Mucosa of descending colon (tissue), 3 donors: Measurements from ENCODE around the gene EXOC6. TPM values are rescaled to one million over a fixed set of nuclear protein-coding genes. Genes with fewer than 3 reads are reported as not detected.

ENCODE experiments used
- ATAC-seq: fragments of 200-7000 bp; cut with Tn5 transposase; one replicate; pipeline ENCODE4 v1.9.1; 2020; ENCODE audit warnings: mild to moderate bottlenecking, moderate library complexity
- DNase-seq, 3 donors: peaks; one replicate each; pipeline ENCODE4 v3.0.0-alpha.2; 2020
- H3K36me3 ChIP-seq: fragments of 200-600 bp; one replicate; pipeline ENCODE4 v1.8.0; 2021; ENCODE audit warnings: low read depth, mild to moderate bottlenecking
- H3K4me1 ChIP-seq: fragments of 200-600 bp; one replicate; pipeline ENCODE4 v1.8.0; 2021; ENCODE audit warnings: low read depth, mild to moderate bottlenecking
- H3K4me3 ChIP-seq: fragments of 200-600 bp; one replicate; pipeline ENCODE4 v1.8.0; 2021; ENCODE audit warnings: mild to moderate bottlenecking
- H3K9me3 ChIP-seq: fragments of 200-600 bp; one replicate; pipeline ENCODE4 v1.8.0; 2021; ENCODE audit warnings: mild to moderate bottlenecking
- intact Hi-C, 2 donors: fragments of 100-400 bp; cut with DNase I in 1 of 2; cut with micrococcal nuclease in 1 of 2; formaldehyde crosslinking; loops; one replicate each; pipeline versions ENCODE4 v1.11.0 to v1.11.1; 2022; cut with DNase I, micrococcal nuclease
- total RNA-seq, 3 donors: library from RNA; stranded (reverse); fragmentation: NEBNext Ultra II Directional in 2 of 3; extraction: Animal tissue kit (Norgen Biotek cat#: 25700) in 2 of 3; gene quantifications; one replicate each; pipeline versions ENCODE4 v1.2.1 to v1.2.4, GENCODE V29; 2021 to 2023
- TF ChIP-seq, protein P1 (sequence below): fragments of 200-600 bp; IDR thresholded peaks from one replicate; pipeline ENCODE4 v1.8.0; 2022; ENCODE audit warnings: antibody characterized with exemption, mild to moderate bottlenecking
- donor health status: DM: no; HTN: no; CAD: no; lungs with moderate emphysema.
- donor health status: DM: no; HTN: no; CAD: no.
- donor health status: DM: no; HTN: yes; CAD: no.

EXOC6 gene
- total RNA-seq, 3 donors from 2014 or later, result 12.7 to 13.9 (median 13.1) TPM

DNA sequence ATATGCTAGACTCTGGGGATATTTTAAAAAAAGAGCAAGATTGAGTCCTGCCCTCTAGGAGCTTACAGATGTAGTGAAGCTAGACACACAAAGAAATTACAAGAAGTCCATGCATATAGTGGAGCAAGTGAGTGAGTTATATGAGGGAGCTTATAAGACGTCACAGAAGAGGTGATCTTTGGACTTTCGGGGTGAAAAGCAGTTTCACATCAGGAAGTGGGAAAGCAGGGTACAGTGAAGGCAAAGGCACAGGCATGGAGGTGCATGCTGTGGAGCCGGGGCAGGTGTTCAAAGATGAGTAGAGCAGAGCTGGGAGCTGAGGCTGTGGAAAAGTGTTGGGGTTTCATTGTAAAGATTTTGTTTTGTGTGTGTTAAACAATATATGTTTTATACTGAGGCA is 38.5 kb upstream of the EXOC6 start:
- H3K36me3 ChIP-seq, result no peaks in the 10 kb centered on the region
- H3K4me1 ChIP-seq, result no peaks in the 10 kb centered on the region
- no peak overlapping the region for H3K4me3 ChIP-seq
- intact Hi-C loops, result no loop called here
- TF ChIP-seq, protein P1, sequence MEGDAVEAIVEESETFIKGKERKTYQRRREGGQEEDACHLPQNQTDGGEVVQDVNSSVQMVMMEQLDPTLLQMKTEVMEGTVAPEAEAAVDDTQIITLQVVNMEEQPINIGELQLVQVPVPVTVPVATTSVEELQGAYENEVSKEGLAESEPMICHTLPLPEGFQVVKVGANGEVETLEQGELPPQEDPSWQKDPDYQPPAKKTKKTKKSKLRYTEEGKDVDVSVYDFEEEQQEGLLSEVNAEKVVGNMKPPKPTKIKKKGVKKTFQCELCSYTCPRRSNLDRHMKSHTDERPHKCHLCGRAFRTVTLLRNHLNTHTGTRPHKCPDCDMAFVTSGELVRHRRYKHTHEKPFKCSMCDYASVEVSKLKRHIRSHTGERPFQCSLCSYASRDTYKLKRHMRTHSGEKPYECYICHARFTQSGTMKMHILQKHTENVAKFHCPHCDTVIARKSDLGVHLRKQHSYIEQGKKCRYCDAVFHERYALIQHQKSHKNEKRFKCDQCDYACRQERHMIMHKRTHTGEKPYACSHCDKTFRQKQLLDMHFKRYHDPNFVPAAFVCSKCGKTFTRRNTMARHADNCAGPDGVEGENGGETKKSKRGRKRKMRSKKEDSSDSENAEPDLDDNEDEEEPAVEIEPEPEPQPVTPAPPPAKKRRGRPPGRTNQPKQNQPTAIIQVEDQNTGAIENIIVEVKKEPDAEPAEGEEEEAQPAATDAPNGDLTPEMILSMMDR, result no peak
- ATAC-seq (peak; percentile 34), DNase-seq (no peak)
- H3K9me3 ChIP-seq, result no peaks in the 10 kb centered on the region

DNA sequence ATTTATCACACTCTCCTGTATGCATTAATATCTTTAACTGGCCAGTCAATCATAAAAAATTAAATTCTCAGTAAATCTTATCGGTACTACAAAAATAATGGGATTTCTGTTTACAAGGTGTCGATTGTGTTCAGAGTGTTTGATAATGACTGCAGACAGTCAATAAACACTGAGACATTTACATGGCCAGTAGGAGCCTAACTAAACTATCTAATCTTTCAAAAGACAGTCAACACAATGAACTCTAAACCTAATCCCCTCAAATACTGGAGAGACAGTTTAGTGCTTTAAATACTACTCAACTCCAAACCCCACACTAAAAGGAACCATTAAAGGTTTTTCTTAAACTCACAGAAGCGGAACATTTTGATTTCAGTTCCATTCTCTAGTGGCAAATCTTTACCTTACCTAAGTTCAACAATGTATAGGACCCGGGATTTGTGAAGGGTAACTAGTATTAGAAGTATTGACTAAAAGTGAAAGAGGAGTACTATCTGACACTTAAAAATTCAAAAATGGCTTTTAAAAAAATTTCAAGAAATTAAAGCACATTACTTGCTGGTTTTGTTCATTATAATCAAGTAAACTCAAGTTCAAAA is 37.3 kb upstream of the EXOC6 start:
- intact Hi-C loops, result no loop called here
- Histone ChIP-seq H3K4me3 (no peak overlapping the region), H3K9me3 (no peaks in the 10 kb centered on the region), H3K36me3 (no peaks in the 10 kb centered on the region), H3K4me1 (no peaks in the 10 kb centered on the region)
- TF ChIP-seq, protein P1, result no peak
- DNase-seq, result no peak
- no peak for ATAC-seq

DNA sequence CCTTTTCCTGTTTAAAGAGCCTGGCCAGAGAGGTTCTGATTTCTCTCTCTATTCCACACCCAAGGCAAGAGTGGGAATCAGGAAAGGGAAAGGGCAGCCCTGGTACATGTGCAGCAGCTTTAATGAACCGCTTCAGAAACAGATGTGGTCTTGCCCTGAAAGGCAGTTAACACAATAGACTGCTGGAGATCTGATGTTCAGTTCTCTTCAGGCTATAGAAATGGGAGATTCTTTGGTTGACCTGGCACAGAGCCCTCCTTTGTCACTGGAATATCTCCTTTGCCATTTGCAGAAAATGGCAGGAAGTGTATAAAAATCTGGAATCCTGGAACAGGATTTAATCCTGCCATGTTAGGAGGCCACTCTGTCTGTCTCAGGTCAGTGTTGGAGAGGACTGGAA is 36.3 kb upstream of the EXOC6 start:
- intact Hi-C loops, result no loop called here
- DNase-seq, result no peak
- Histone ChIP-seq H3K4me1 (no peaks in the 10 kb centered on the region), H3K36me3 (no peaks in the 10 kb centered on the region), H3K4me3 (no peak overlapping the region), H3K9me3 (no peaks in the 10 kb centered on the region)
- TF ChIP-seq, protein P1, result no peak
- no peak for ATAC-seq

DNA sequence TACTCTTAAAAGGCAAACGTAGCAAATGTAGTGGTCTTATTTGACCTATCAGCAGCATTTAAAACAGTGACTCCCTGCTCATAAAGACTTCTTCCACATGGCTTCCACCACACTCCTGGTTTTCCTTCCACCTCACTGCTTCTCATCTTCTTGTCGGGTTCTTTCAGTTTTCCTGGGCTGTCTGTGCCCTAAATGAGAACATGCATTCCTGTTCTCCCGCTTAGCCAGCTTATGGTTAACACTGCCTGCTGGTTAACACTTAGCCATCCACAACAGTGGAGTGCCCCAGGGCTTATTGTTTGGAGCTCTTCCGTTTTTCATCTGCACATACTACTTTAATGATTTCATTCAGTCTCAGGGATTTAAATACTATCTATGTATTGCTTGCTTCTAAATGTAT is 34.3 kb upstream of the EXOC6 start:
- ATAC-seq (no peak), DNase-seq (no peak)
- intact Hi-C loops, result no loop called here
- Histone ChIP-seq H3K4me1 (no peaks in the 10 kb centered on the region), H3K9me3 (no peaks in the 10 kb centered on the region), H3K4me3 (no peak overlapping the region), H3K36me3 (no peaks in the 10 kb centered on the region)
- TF ChIP-seq, protein P1, result no peak

DNA sequence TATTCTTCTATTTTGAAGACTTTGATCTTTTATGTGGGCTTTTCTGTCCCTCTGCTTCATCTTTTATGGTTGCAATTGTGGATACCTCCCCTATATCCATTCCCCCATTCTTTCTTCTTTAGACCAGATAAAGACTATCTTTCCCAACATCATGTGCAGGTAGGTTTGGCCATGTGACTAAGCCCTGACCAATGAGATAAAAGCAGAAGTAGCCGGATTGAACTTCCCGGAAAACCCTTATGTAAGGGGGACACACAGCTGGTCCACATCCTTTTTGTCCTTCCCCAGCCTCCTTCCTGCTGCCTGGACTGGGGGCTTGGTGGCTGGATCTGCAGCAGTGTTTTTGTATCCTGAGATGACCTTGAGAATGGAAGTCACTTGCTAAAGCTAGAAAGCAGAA is 33.5 kb upstream of the EXOC6 start:
- intact Hi-C loops, result no loop called here
- no peak for DNase-seq

More for the DNA sequence above, 33.5 kb upstream of the EXOC6 start:
- H3K4me3 ChIP-seq, result no peak overlapping the region
- TF ChIP-seq, protein P1, result no peak
- H3K4me1 ChIP-seq, result no peaks in the 10 kb centered on the region
- ATAC-seq, result no peak
- no peaks in the 10 kb centered on the region for H3K9me3 ChIP-seq
- H3K36me3 ChIP-seq, result no peaks in the 10 kb centered on the region
